Lower lobe of right lung (tissue), 2 donors: Measurements from ENCODE around the gene OBSCN. TPM values are rescaled to one million over a fixed set of nuclear protein-coding genes. Genes with fewer than 3 reads are reported as not detected.
"Not testable (repeated sequence)": the region's sequence is repeated elsewhere in the genome, so short reads cannot be mapped to it uniquely, and the experiment has no call there.

Experiments
- ATAC-seq, 2 donors: fragments of 200-7000 bp; cut with Tn5 transposase; one replicate each; pipeline ENCODE4 v1.9.1; 2020 to 2022; ENCODE audit warnings: mild to moderate bottlenecking in 2 of 2, moderate library complexity in 2 of 2
- DNase-seq: peaks from one replicate; pipeline ENCODE4 v3.0.0-alpha.2; 2020
- H3K27ac ChIP-seq: fragments of 200-600 bp; one replicate; pipeline ENCODE4 v1.8.0; 2022
- H3K27me3 ChIP-seq: fragments of 200-600 bp; one replicate; pipeline ENCODE4 v1.8.0; 2022; ENCODE audit warnings: low read depth
- H3K36me3 ChIP-seq: fragments of 200-600 bp; one replicate; pipeline ENCODE4 v1.8.0; 2022; ENCODE audit warnings: mild to moderate bottlenecking
- H3K4me1 ChIP-seq: fragments of 200-600 bp; one replicate; pipeline ENCODE4 v1.8.0; 2022
- H3K4me3 ChIP-seq: fragments of 200-600 bp; one replicate; pipeline ENCODE4 v1.8.0; 2022; ENCODE audit warnings: mild to moderate bottlenecking
- H3K9me3 ChIP-seq: fragments of 200-600 bp; one replicate; pipeline ENCODE4 v1.8.0; 2022
- CTCF ChIP-seq: fragments of 200-600 bp; IDR thresholded peaks from one replicate; pipeline ENCODE4 v1.8.0; 2022; ENCODE audit warnings: antibody characterized with exemption, mild to moderate bottlenecking
- intact Hi-C: fragments of 100-400 bp; cut with DNase I; formaldehyde crosslinking; loops from one replicate; pipeline ENCODE4 v1.11.0; 2022
- total RNA-seq: library from RNA; stranded (reverse); fragmentation: NEBNext Ultra II Directional; extraction: Animal tissue kit (Norgen Biotek cat#: 25700); gene quantifications from one replicate; pipeline ENCODE4 v1.2.1, GENCODE V29; 2021
- donor health status: DM: no; HTN: yes; CAD: no; lungs with severe emphysema.

OBSCN gene
- total RNA-seq, 1 donor from 2014 or later: 35.6 TPM

GRCh38 chr1:228264090-228264829 is 56.4 kb downstream of the OBSCN start:
- Histone ChIP-seq H3K9me3 (no peaks in the 10 kb centered on the region), H3K27ac (no peak overlapping the region), H3K36me3 (peaks cover 17% of the 10 kb centered on the region), H3K27me3 (no peaks in the 10 kb centered on the region), H3K4me3 (no peak overlapping the region), H3K4me1 (no peaks in the 10 kb centered on the region)
- intact Hi-C loops: no loop called here
- no peak for DNase-seq
- TF ChIP-seq CTCF: no peak
- peak in 1 of 2 donors; percentile 13 for ATAC-seq

- intact Hi-C loops: no loop called here
- ATAC-seq (no peak), DNase-seq (no peak)
- H3K4me1 ChIP-seq: no peaks in the 10 kb centered on the region
- H3K9me3 ChIP-seq: no peaks in the 10 kb centered on the region
- H3K27me3 ChIP-seq: no peaks in the 10 kb centered on the region
- H3K4me3 ChIP-seq: no peak overlapping the region
- peak; percentile 8 for TF ChIP-seq CTCF
- H3K36me3 ChIP-seq: peaks cover 17% of the 10 kb centered on the region
- no peak overlapping the region for H3K27ac ChIP-seq
Measured at GRCh38 chr1:228265167-228265566, 57.3 kb downstream of the OBSCN start.

GRCh38 chr1:228267962-228268880 is 60.4 kb downstream of the OBSCN start:
- Histone ChIP-seq H3K27me3 (no peaks in the 10 kb centered on the region), H3K36me3 (peaks cover 17% of the 10 kb centered on the region), H3K9me3 (no peaks in the 10 kb centered on the region), H3K4me3 (no peak overlapping the region), H3K27ac (no peak overlapping the region), H3K4me1 (no peaks in the 10 kb centered on the region)
- intact Hi-C loops: no loop called here
- TF ChIP-seq CTCF: no peak
- ATAC-seq (no peak), DNase-seq (no peak)

GRCh38 chr1:228268881-228269265 is 61.0 kb downstream of the OBSCN start:
- no peaks in the 10 kb centered on the region for H3K4me1 ChIP-seq
- ATAC-seq: no peak
- TF ChIP-seq CTCF: no peak
- intact Hi-C loops: no loop called here
- peaks cover 17% of the 10 kb centered on the region for H3K36me3 ChIP-seq
- no peaks in the 10 kb centered on the region for H3K27me3 ChIP-seq
- DNase-seq: no peak
- no peak overlapping the region for H3K4me3 ChIP-seq
- no peak overlapping the region for H3K27ac ChIP-seq
- H3K9me3 ChIP-seq: no peaks in the 10 kb centered on the region

- DNase-seq, H3K4me1 ChIP-seq, H3K4me3 ChIP-seq, H3K27me3 ChIP-seq, H3K9me3 ChIP-seq, H3K27ac ChIP-seq, intact Hi-C loops: not testable (repeated sequence)
- H3K36me3 ChIP-seq: peaks cover 15% of the 10 kb centered on the region
- peak in 1 of 2 donors; percentile 51 for ATAC-seq
Measured at GRCh38 chr1:228269431-228269830, 61.6 kb downstream of the OBSCN start.

- Histone ChIP-seq H3K4me3 (no peak overlapping the region), H3K4me1 (peaks cover 2% of the 10 kb centered on the region), H3K27me3 (no peaks in the 10 kb centered on the region), H3K9me3 (no peaks in the 10 kb centered on the region), H3K27ac (no peak overlapping the region), H3K36me3 (peaks cover 13% of the 10 kb centered on the region)
- intact Hi-C loops: no loop called here
- TF ChIP-seq CTCF: no peak
- ATAC-seq (no peak), DNase-seq (no peak)
Measured at GRCh38 chr1:228270032-228270431, 62.2 kb downstream of the OBSCN start.
